Erythroblast (primary cell): ENCODE results near the gene GLOD4.

Experiments used
- GATA1 ChIP-seq: IDR thresholded peaks from 2 replicates; pipeline ENCODE4 v1.6.1; 2011; ENCODE audit warnings: low read depth, mild to moderate bottlenecking, control low read depth, low read length, moderate library complexity
- POLR2A ChIP-seq: IDR thresholded peaks from 2 replicates; pipeline ENCODE4 v1.6.1; 2011; ENCODE audit warnings: mild to moderate bottlenecking, low read length

- TF ChIP-seq POLR2A = no peak
- no peak for TF ChIP-seq GATA1
Observed at GRCh38 chr17:801660-802059, 19.6 kb upstream of the GLOD4 start.
